ENCODE data around the gene STMP1.

- TF ChIP-seq, protein P1, sequence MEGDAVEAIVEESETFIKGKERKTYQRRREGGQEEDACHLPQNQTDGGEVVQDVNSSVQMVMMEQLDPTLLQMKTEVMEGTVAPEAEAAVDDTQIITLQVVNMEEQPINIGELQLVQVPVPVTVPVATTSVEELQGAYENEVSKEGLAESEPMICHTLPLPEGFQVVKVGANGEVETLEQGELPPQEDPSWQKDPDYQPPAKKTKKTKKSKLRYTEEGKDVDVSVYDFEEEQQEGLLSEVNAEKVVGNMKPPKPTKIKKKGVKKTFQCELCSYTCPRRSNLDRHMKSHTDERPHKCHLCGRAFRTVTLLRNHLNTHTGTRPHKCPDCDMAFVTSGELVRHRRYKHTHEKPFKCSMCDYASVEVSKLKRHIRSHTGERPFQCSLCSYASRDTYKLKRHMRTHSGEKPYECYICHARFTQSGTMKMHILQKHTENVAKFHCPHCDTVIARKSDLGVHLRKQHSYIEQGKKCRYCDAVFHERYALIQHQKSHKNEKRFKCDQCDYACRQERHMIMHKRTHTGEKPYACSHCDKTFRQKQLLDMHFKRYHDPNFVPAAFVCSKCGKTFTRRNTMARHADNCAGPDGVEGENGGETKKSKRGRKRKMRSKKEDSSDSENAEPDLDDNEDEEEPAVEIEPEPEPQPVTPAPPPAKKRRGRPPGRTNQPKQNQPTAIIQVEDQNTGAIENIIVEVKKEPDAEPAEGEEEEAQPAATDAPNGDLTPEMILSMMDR (IDR thresholded peaks at IDR 0.05): no peak
- no peak for TF ChIP-seq POLR2A (IDR thresholded peaks at IDR 0.05)
Measured at GRCh38 chr7:135617781-135618180, 44.5 kb upstream of the STMP1 start.

All from adrenal gland (tissue), 5 donors.